Ovary (tissue), 9 donors: Measurements from ENCODE around the gene TPD52L1. TPM values are rescaled to one million over a fixed set of nuclear protein-coding genes. Genes with fewer than 3 reads are reported as not detected.
"Not testable (repeated sequence)": the region's sequence is repeated elsewhere in the genome, so short reads cannot be mapped to it uniquely, and the experiment has no call there.

ENCODE experiments used
- DNase-seq, 5 donors: peaks; one replicate each; pipeline ENCODE4 v3.0.0-alpha.2; 2019 to 2020
- H3K27ac ChIP-seq, 2 donors: fragments of 200-600 bp; one replicate each; pipeline versions ENCODE4 v1.5.1 to v1.8.0; 2019 to 2022
- H3K27me3 ChIP-seq: fragments of 200-600 bp; one replicate; pipeline ENCODE4 v1.8.0; 2022
- H3K36me3 ChIP-seq: fragments of 200-600 bp; sonication (generic); one replicate; pipeline ENCODE4 v1.5.1; 2019
- H3K4me1 ChIP-seq: one replicate; pipeline ENCODE4 v1.8.1; 2013; ENCODE audit warnings: mild to moderate bottlenecking, moderate library complexity; ENCODE audit not compliant: insufficient read depth
- H3K4me3 ChIP-seq: fragments of 200-600 bp; sonication (generic); one replicate; pipeline ENCODE4 v1.5.1; 2017
- H3K9me3 ChIP-seq, 2 donors: fragments of 200-600 bp in 1 of 2; sonication (generic) in 1 of 2; one replicate each; pipeline versions ENCODE4 v1.5.1 to v1.8.1; 2013 to 2019; ENCODE audit warnings: mild to moderate bottlenecking in 1 of 2, moderate library complexity in 1 of 2
- EP300 ChIP-seq: sonication (generic); formaldehyde crosslinking; IDR thresholded peaks from one replicate; pipeline ENCODE4 v1.6.1; 2017; ENCODE audit warnings: antibody characterized with exemption
- POLR2A ChIP-seq: fragments of 450-650 bp; IDR thresholded peaks from one replicate; pipeline ENCODE4 v1.6.1; 2017; ENCODE audit warnings: antibody characterized with exemption, mild to moderate bottlenecking, moderate library complexity
- WGBS, 3 donors: extraction: QIAGEN DNeasy Blood & Tissue Kit in 1 of 3; methylation state at CpG; one replicate each; pipeline versions ENCODE4 v1.1.5 to v1.1.7; 2013 to 2017; 5-methylcytosine and 5-hydroxymethylcytosine counted together
- intact Hi-C, 4 donors: fragments of 100-400 bp; cut with DNase I; formaldehyde crosslinking; loops; one replicate each; pipeline versions ENCODE4 v1.11.0 to v1.15.1; 2022 to 2023
- polyA plus RNA-seq, 2 donors: library from polyadenylated mRNA; stranded (reverse); fragments of 200-250 nt in 1 of 2; fragments of 350-450 nt in 1 of 2; fragmentation: Illumina TruSeq in 1 of 2; extraction: RNeasy Lipid Tissue Mini Kit (QIAGEN cat#74804) in 1 of 2; gene quantifications; one replicate each; pipeline ENCODE4 v1.2.3, GENCODE V29; 2013 to 2014
- total RNA-seq, 7 donors: library from RNA; depleted of rRNA in 2 of 7; stranded (reverse); fragments of >200 nt in 2 of 7; fragmentation: NEBNext Ultra II Directional in 3 of 7; extraction: Animal tissue kit (Norgen Biotek cat#: 25700) in 3 of 7; gene quantifications; one replicate each; pipeline versions ENCODE4 v1.1.0 to v1.2.4, GENCODE V29; 2016 to 2023
- TF ChIP-seq, protein P1 (sequence below), 3 donors: fragments of 450-650 bp in 2 of 3; fragments of 200-600 bp in 1 of 3; IDR thresholded peaks; one replicate each; pipeline versions ENCODE4 v1.5.1 to v1.8.0; 2016 to 2022; ENCODE audit warnings: antibody characterized with exemption in 3 of 3, mild to moderate bottlenecking in 1 of 3
- donor health status: DM: no; HTN: no; CAD: no; lungs with moderate emphysema.
- donor health status: DM: no; HTN: no; CAD: no.
- donor health status: Bipolar disorder and iron deficiency.
- donor health status: DM: yes; HTN: yes; CAD: no.
- donor health status: DM: no; HTN: no; CAD: no.
- donor health status: DM: yes; HTN: yes; CAD: no.

Gene TPD52L1
- total and polyA plus RNA-seq, 9 donors, result 14.4 to 154 (median 27.4) TPM

DNA sequence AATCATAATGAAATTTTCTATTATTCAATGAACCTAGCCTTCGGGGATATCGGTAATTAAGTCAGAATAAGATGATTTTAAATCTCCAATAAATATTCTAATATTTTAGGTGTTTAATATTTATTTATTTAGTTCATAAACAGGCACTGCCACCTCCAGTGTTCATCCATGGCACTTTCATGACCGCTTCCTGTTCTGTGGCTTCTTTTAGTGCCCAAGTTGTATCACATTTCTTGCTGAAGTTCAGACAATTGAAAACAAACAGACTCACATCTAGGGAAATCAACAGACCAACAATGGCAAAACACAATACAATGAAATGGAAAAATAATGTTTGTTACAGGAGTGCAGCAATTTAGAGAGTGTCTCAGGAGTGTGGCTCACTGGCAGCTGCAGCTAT lies 122.2 kb downstream of the TPD52L1 start:
- intact Hi-C loops, result no loop called here
- WGBS, 3 donors, result 96 to 98% (median 97%) methylated on average over 3 of the region's 3 CpGs
- H3K27me3 ChIP-seq, result no peaks in the 10 kb centered on the region
- peaks cover 0 to 4% of the 10 kb centered on the region in 2 donors for H3K9me3 ChIP-seq
- H3K4me3 ChIP-seq, result no peak overlapping the region
- no peaks in the 10 kb centered on the region for H3K4me1 ChIP-seq
- DNase-seq, result no peak
- TF ChIP-seq POLR2A (no peak), EP300 (no peak)
- TF ChIP-seq, protein P1, sequence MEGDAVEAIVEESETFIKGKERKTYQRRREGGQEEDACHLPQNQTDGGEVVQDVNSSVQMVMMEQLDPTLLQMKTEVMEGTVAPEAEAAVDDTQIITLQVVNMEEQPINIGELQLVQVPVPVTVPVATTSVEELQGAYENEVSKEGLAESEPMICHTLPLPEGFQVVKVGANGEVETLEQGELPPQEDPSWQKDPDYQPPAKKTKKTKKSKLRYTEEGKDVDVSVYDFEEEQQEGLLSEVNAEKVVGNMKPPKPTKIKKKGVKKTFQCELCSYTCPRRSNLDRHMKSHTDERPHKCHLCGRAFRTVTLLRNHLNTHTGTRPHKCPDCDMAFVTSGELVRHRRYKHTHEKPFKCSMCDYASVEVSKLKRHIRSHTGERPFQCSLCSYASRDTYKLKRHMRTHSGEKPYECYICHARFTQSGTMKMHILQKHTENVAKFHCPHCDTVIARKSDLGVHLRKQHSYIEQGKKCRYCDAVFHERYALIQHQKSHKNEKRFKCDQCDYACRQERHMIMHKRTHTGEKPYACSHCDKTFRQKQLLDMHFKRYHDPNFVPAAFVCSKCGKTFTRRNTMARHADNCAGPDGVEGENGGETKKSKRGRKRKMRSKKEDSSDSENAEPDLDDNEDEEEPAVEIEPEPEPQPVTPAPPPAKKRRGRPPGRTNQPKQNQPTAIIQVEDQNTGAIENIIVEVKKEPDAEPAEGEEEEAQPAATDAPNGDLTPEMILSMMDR (IDR thresholded peaks at IDR 0.05), result no peak
- no peak overlapping the region for H3K27ac ChIP-seq
- no peaks in the 10 kb centered on the region for H3K36me3 ChIP-seq

DNA sequence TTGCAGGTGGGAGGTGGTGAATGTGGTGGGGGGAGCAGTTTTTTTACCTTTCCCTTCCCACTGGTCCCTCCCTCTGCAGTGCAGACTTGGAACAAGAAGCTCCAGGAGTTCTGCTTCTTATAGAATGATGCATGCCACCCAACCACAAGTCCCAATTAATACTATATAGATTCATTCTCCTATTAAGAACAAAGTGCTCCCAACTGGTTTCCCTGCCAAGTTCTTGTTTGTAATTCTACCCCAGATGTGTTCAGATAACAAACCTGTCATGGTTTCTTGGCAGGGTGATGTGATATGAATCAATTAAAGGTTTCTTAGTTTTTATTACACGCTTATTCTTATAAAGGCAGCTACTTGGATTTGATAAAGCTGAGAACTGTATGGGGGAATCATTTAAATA lies 124.3 kb downstream of the TPD52L1 start:
- no peak for DNase-seq
- H3K27me3 ChIP-seq, result no peaks in the 10 kb centered on the region
- no peak overlapping the region for H3K4me3 ChIP-seq
- no peaks in the 10 kb centered on the region for H3K36me3 ChIP-seq
- WGBS, 3 donors, result 95 to 99% (median 96%) methylated on average over 1 of the region's 1 CpG
- intact Hi-C loops, result no loop called here
- TF ChIP-seq EP300 (no peak), POLR2A (no peak)
- TF ChIP-seq, protein P1 (IDR thresholded peaks at IDR 0.05), result no peak
- H3K9me3 ChIP-seq, result peaks cover 0 to 4% of the 10 kb centered on the region in 2 donors
- H3K27ac ChIP-seq, result no peak overlapping the region
- no peaks in the 10 kb centered on the region for H3K4me1 ChIP-seq

DNA sequence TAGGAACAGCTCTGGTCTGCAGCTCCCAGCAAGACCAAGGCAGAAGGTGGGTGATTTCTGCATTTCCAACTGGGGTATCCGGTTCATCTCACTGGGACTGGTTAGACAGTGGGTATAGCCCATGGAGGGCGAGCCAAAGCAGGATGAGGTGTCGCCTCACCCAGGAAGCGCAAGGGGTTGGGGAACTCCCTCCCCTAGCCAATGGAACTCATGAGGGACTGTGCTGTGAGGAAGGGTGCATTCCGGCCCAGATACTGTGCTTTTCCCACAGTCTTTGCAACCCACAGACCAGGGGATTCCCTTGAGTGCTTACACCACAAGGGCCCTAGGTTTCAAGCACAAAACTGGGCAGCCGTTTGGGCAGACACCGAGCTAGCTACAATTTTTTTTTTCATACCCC lies 126.4 kb downstream of the TPD52L1 start:
- Histone ChIP-seq H3K9me3 (peaks cover 0 to 4% of the 10 kb centered on the region in 2 donors), H3K27me3 (no peaks in the 10 kb centered on the region), H3K36me3 (no peaks in the 10 kb centered on the region), H3K4me3 (no peak overlapping the region), H3K4me1 (no peaks in the 10 kb centered on the region), H3K27ac (no peak overlapping the region)
- intact Hi-C loops, result no loop called here
- DNase-seq, result no peak
- 94 to 98% (median 95%) methylated on average over 7 of the region's 7 CpGs for WGBS, 3 donors
- no peak for TF ChIP-seq EP300
- TF ChIP-seq POLR2A, result no peak
- TF ChIP-seq, protein P1 (IDR thresholded peaks at IDR 0.05), result no peak

DNA sequence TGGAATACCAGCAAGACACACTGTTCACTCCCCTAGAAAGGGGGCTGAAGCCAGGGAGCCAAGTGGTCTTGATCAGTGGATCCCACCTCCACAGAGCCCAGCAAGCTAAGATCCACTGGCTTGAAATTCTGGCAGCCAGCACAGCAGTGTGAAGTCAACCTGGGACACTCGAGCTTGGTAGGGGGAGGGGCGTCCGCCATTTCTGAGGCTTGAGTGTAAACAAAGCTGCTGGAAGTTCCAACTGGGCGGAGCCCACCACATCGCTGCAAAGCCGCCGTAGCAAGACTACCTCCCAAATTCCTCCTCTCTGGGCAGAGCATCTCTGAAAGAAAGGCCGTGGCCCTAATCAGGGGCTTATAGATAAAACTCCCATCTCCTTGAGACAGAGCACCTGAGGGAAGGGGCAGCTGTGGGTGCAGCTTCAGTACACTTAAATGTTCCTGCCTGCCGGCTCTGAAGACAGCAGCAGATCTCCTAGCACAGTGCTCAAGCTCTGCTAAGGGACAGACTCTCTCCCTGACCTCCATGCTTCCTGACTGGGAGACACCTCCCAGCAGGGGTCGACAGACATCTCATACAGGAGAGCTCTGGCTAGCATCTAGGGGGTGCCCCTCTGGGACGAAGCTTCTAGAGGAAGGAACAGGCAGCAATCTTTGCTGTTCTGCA lies 126.9 kb downstream of the TPD52L1 start:
- H3K27me3 ChIP-seq, H3K9me3 ChIP-seq, H3K4me3 ChIP-seq, H3K27ac ChIP-seq, H3K4me1 ChIP-seq, intact Hi-C loops, H3K36me3 ChIP-seq, DNase-seq: not testable (repeated sequence)
- WGBS, 3 donors, result 90 to 93% (median 91%) methylated on average over 11 of the region's 11 CpGs

DNA sequence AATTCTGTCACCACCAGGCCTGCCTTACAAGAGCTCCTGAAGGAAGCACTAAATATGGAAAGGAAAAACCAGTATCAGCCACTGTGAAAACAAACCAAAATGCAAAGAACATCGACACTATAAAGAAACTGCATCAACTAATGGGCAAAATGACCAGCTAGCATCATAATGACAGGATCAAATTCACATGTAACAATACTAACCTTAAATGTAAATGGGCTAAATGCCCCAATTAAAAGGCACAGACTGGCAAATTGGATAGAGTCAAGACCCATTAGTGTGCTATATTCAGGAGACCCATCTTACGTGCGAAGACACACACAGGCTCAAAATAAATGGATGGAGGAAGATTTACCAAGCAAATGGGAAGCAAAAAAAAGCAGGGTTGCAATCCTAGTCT lies 128.9 kb downstream of the TPD52L1 start:
- H3K9me3 ChIP-seq, H3K4me1 ChIP-seq, H3K27me3 ChIP-seq, H3K4me3 ChIP-seq, DNase-seq, H3K36me3 ChIP-seq, H3K27ac ChIP-seq, intact Hi-C loops: not testable (repeated sequence)
- WGBS, 3 donors, result 93 to 100% (median 96%) methylated on average over 3 of the region's 3 CpGs
